Mesenteric fat pad (tissue), 1 donor: ENCODE data around the gene FIZ1. TPM values are rescaled to one million over a fixed set of nuclear protein-coding genes. Genes with fewer than 3 reads are reported as not detected.

Experiments
- DNase-seq: peaks from one replicate; pipeline ENCODE4 v3.0.0-alpha.2; 2020; ENCODE audit warnings: low spot score
- long read RNA-seq: library from polyadenylated mRNA; unstranded; transcript quantifications from one replicate; pipeline ENCODE4 v2.0.0, GENCODE V29; 2020
- total RNA-seq: library from RNA; stranded (reverse); fragmentation: NEBNext Ultra II Directional; extraction: Animal tissue kit (Norgen Biotek cat#: 25700); gene quantifications from one replicate; pipeline ENCODE4 v1.2.1, GENCODE V29; 2021
- donor health status: DM: yes; HTN: yes; CAD: no.

Gene FIZ1, protein sequence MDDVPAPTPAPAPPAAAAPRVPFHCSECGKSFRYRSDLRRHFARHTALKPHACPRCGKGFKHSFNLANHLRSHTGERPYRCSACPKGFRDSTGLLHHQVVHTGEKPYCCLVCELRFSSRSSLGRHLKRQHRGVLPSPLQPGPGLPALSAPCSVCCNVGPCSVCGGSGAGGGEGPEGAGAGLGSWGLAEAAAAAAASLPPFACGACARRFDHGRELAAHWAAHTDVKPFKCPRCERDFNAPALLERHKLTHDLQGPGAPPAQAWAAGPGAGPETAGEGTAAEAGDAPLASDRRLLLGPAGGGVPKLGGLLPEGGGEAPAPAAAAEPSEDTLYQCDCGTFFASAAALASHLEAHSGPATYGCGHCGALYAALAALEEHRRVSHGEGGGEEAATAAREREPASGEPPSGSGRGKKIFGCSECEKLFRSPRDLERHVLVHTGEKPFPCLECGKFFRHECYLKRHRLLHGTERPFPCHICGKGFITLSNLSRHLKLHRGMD
- total RNA-seq, result 12.8 TPM
- long read RNA-seq, partial matches to known transcripts, result 0 of 1 reads
- long read RNA-seq, other reads (novel, unspliced or antisense), result 1 of 1 reads

DNA sequence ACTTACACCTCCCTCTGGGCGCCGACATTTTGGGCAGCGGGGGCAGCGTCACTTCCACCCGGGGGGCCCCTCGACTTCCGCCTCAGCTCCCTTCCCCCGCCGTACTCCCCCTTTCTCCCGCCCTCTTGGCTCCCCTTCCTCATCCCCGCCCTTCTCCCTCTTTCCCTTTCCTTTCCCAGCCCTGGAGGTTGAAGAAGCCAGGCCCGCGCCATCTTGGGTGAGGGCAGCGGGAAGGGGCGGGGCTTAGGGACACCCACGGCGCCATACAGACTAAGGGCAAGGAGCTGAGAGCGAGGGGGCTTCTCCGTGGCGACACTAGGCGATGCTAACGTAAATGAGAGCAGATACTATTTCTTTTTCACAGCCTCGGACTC lies at the start of gene FIZ1:
FIZ1 (minus strand) TSS at position 50 of the 374 bp plus-strand sequence. CDS start 1,652 bp downstream, outside the sequence.
- DNase-seq, result peak; percentile 97

DNA sequence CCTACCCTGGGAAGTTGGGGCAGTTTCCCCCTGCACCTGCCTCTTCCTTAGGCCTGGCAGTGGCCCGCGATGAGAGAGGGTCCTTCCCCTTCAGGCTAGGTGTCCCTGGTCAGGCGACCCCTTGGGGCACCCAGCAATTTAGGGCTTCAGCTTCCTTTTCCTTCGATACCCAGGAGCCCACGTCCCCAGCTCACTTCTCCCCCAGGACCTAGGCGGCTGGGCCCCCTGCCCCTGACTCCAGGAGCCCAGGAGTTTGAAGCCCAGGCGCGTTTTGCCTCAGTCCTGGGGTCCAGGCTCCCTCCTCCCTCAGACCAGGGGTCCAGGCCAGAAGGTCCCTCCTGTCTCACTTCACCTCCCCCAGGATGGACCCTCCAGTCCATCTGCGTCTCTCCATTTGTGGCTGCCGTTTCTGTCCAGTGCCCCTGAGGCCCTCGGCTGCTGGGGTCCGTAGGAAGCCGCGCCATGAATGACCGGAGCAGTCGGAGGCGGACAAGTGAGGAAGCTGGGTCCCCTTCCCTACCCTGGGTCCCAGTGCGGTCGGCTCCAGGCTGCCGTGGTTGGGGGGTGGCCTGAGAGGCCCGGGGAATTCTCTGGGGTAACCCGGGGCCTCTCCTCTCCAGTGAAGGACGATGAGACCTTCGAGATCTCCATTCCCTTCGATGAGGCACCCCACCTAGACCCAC lies 49.4 kb upstream of the FIZ1 start:
- DNase-seq, result no peak

DNA sequence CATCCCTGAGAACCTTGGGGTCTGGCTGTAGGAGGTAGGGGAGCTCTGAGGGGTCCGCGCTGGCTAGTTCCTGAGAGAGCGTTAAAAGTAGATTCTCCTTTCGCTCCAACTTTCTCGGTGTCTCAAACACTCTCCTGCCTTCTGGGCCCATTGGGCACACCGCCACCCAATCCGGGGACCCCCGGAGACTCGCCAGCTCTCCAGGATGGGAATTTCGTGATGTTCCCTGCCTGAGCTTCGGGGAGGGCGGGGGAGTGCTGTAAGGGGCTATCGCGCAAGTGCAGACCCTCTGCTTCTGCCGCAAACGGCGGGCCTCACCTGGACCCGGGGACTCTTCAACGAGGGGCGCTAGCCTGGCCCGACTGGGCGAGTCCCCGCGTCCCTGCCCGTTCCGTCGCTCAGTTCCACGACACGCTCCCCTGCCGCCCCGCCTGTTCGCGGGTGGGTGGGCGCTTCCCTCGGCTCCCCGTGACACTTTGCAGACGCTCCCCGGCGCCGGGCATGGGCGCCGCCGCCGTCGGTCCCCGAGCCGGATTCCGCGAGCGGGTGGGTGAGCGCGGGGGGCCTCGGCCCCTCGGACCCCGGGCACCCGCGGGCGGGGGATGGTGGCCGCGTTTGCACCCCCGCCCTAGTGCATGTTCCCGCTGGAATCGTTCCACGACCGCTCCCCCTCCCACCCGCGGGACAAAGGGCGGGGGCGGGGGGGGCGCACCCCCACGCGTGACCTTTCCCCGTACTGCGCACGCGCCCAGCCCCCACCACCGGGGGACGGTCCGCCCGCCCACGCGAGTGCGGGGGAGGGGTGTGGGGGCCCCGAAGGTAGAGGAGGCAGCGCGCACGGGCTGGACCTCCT lies 48.6 kb upstream of the FIZ1 start, which contains the start of gene CCDC106:
CCDC106 (plus strand) TSS at position 481 of the 853 bp plus-strand sequence. CDS start 835 bp downstream, outside the sequence.
- no peak for DNase-seq

DNA sequence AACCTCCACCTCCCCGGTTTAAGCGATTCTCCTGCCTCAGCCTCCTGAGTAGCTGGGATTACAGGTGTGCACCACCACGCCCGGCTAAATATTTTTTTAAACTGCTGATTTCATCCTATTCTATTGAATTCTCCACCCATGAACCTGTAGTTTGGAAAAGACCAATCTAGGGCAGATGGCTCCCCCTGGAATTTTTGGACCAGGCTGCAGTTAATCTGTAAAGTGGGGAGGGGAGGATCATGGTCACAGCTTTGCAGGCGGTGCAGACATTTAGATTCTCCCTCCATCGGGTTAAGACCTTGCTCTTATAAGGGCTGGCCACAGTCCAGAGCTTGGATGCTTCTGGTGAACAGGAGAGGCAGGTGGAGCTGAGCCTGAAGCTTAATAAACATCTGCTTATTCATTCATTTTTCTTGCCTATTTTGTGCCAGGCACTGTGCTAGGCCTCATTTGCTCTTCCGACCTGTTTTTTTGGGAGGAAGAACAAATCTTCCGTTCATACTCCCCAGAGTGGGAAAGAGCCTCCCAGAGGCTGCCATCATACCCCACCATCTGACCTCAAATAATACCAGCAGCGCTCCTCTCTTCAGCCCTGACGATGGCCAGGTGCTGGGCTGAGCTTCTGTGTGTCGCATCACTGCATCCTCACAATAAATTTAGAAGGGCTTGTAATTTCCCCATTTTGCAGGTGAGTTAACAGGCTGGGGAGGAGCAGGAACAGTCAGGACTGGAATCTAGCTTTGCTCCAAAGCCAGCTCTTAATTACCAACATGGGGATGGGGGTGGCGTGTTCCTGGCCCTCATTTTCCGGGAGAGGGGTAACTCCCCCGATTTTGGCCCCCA lies 47.8 kb upstream of the FIZ1 start:
- no peak for DNase-seq

DNA sequence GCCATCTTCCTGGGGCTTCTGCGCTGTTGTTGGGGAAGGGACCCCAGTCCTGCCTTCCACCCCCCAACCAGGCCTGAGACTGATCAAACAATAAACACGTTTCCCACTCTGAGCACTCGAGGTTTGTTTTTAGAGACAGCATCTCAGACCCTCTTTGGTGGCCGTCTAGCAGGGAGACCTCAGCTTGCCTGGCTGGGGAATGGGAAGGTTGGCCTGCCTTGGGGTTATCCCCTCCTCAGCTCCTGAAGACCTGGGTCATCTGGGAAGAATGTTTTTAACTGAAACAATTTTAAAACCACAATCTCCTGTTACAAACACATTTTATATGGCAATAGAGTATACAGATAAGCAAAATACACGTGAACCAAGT lies 46.2 kb upstream of the FIZ1 start:
- no peak for DNase-seq

DNA sequence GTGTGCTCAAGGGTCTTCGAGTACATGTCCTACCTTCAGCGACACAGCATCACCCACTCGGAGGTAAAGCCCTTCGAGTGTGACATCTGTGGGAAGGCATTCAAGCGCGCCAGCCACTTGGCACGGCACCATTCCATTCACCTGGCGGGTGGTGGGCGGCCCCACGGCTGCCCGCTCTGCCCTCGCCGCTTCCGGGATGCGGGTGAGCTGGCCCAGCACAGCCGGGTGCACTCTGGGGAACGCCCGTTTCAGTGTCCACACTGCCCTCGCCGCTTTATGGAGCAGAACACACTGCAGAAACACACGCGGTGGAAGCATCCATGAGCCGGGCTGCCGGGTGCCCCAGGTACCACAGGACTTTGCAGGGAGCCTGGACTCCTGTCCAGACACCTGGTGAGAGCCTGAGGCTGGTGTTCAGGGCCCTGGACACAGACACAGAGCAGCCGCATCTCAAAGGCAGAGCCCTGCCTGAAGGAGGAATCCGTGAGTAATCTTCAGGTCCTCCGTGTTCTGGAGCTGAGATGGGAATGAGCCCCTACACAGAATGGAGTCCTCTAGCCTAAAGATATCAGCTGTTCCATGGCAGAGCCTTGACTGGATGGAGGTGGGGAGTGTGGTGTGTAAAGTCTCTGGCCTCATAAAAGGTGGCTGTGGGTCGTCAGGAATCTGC lies 45.7 kb upstream of the FIZ1 start:
- no peak for DNase-seq

DNA sequence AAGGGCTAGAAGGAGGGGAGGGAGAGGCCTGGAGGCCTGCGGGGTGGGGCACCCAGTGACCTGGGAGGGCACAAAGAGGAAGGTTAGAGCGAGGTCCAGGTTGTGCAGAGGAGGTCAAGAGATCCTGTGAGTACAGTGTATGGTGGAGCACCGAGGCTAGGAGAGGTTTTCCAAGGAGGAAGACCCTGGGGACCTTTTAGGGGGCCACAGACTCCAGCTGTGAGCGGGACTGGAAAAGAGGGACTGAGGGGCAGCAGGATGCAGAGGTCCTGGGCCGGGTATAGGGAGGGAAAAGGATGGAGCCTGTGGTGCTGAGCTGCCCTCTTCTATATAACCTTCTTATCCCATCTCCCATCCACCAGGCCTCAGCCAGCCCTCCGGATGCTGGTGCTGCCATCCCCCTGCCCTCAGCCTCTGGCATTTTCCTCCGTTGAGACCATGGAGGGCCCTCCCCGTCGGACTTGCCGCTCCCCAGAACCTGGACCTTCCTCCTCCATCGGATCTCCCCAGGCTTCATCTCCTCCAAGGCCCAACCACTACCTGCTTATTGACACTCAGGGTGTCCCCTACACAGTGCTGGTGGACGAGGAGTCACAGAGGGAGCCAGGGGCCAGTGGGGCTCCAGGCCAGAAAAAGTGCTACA lies 45.0 kb upstream of the FIZ1 start:
- no peak for DNase-seq

DNA sequence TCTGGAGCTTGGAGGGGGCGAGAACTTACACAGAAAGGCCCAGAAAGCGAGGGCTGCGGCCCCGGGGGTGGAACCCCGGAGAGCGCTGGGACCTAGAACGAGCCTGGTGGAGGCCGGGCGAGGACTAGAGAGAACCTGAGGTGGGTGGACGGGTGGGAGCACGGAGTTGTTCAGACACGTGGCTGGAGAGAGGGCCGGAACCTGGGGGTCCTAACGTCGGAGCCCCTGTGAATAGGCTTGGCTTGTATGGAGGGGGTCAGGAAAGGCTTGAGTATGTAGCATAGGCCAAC lies 44.5 kb upstream of the FIZ1 start:
- no peak for DNase-seq

DNA sequence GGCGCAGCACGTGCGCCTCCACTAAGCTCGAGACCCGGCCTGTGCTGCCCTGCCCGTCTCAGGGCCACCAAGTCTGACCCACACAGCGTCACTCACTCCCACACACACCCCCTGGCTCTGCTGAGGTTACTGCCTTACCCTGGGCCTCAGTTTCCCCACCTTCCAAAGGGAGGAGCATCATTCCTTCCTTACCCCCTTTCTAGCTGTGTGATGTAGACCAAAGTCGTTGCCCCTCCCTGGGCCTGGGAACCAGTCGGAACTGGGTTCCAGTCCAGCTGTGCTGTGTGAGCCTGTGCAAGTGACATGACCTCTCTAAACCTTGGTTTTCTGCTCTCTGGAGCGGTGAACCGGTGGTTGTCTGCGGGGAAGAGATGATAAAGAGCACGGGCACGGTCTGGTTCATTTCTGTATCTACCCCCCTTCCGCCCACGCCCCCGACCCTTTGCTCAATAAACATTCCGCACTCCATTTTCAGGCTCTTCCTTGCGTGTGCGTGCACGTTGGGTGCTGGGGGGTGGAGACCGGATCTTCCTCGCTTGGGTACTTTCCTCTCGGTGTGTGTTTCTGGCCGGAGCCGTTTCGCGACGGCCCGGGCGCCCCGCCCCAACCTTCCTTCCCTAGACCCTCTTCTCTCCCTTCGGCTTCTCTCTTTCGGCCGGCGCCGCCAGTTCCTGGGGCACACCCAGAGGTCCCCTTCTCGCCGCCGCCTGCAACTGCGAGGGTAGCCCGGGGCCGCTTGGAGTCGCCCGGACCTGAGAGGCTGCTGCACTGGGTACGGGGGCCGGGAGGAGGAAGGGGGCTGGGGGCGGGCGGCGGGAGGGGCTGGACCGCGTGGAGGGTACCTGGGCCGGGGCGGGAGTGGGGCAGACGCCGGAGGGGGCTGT lies 43.9 kb upstream of the FIZ1 start, which contains the start of gene ZNF581:
ZNF581 (plus strand) TSS at position 647 of the 884 bp plus-strand sequence. CDS start 923 bp downstream, outside the sequence.
- no peak for DNase-seq

DNA sequence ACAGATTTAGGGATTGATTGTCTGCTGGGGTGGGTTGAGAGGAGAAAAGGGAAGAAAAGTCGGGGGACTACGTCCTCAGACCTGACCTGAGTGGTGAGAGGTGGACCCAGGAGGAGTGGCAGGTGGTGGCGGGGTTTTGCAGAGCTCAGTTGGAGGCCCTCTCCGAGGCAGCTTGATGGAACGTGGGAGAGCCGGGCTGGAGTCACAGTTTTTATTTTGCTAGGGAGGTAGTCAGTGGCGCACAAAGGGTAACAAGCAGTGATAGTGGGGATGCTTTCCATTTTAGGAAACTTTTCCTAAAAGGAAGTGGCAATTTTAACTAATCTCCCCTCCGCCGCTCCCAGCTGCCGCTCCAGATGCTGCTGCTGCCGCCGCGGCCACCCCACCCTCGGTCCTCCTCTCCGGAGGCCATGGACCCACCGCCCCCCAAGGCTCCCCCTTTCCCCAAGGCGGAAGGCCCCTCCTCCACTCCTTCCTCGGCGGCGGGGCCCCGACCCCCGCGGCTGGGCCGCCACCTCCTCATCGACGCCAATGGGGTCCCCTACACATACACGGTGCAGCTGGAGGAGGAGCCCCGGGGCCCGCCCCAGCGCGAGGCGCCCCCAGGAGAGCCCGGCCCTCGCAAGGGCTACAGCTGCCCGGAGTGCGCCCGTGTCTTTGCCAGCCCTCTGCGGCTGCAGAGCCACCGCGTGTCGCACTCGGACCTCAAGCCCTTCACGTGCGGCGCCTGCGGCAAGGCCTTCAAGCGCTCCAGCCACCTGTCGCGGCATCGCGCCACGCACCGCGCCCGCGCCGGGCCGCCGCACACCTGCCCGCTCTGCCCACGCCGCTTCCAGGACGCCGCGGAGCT lies 43.1 kb upstream of the FIZ1 start:
- no peak for DNase-seq

DNA sequence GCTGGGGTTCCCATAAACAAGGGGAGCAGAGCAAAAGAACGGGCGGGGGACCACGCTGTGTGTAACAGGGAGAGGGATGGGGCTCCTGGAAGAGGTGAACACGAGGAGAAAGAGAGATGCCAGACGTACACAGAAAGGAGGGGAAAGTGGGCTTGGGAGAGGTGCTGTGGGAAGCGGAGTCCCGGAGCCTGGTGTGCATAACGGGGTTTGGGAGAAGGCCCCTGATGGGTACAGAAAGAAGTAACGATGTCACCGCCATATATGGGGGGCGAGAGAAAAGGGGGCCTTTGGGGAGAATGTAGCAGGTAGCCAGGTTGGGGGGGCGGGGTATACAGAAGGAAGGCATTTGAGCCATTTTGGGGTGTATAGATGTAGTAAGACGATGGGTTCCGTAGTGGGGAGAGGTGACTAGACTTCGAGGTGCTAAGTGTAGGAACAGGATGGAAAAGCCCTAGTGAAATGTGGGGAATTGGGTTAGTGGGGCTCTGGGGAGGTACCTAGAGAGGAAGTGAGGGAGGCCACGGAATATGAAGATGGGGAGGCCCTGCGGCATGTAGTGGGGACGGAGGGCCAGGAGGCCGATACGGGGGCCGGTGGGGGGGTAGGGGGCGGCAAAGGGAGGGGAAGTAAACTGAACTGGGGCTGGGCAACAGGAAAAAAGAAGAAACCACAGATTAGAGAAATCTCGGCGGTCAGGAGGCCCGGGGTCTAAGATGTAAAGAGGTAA lies 42.3 kb upstream of the FIZ1 start:
- no peak for DNase-seq

DNA sequence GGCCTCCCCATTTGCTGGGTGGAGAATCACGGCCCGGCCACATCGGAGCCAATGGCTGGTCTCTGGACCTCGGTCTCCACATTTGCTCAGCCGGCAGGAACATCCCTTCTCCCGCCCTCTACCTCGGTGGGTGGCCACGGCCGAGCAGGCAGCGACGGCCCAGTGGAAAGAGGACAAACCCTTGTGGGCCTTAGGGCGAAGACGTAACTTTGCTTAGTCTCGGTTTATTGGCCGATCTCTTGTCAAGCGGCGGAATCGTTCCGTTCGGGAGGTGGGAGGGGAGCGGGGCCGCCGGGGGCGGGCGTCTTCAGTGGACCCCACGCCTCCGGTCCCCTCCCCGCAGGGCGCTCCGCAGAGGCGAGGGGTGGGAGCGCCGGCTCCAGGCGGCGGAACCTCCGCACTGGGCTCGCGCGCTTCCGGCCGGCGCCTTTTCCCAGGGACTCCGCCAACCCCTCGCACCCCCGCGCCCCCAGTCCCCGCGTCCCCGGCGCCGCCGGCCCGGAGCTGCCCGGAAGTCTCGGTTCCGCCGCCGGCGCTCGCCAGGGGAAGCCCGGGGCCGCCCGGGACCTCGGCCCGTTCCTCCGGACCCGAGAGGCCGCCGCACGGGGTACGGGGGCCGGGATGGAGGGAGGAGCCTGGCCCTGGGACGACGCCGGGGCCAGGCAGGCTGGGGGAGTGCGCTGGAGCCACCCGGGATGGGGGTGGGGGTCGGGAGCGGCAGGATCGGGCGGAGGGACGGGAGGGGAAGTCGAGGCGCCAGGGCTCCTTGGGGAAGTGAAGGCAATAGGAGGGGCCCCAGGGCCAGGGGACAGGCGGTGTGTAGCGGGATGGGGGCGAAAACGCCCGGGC lies 41.5 kb upstream of the FIZ1 start, which contains the start of gene ZNF580:
ZNF580 (plus strand) TSS at position 426 of the 849 bp plus-strand sequence. CDS start 1,507 bp downstream, outside the sequence.
- DNase-seq, result no peak

DNA sequence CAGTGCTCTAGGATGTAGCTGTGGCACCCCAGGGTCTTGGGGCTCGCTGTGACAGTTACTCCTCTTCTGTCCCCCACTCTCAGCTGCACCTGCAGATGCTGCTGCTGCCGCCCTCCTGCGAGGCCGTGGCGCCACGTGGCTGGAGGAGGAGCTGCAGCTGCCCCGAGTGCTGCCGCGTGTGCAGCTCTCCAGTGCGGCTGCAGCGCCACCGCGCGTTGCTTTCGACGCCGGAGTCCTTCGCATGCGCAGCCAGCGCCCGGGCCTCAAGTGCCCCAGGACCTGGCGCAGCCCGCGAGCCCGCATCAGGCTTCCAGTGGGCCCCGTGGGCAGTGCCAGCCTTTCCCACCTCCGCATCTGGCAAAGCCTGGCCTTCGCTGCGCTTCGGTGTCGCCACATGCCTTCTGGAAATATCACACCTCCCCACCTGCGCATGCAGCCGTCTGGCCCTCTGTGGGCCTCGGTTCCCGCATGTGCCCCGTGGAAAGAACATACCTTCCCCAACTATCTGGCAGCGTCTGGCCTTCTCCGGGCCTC lies 40.8 kb upstream of the FIZ1 start:
- no peak for DNase-seq

DNA sequence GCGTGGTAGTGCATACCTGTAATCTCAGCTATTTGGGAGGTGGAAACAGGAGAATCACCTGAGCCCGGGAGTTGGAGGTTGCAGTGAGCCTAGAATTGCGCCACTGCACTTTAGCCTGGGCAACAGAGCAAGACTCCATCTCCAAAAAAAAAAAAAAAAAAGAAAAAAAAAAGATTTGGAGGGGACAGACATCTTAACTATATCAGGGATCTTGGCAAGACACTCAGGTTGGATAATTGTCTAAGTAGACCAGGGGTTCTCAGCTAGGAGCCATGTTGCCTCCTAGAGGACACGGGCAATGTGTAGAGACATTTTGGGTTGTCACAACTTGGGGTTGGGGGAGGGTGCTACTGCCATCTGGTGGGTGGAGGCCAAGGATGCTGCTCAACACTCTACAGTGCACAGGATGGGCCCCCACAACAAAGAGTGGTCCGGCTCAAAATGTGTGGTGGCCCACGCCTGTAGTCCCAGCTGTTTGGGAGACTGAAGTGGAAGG lies 39.6 kb upstream of the FIZ1 start:
- DNase-seq, result no peak

DNA sequence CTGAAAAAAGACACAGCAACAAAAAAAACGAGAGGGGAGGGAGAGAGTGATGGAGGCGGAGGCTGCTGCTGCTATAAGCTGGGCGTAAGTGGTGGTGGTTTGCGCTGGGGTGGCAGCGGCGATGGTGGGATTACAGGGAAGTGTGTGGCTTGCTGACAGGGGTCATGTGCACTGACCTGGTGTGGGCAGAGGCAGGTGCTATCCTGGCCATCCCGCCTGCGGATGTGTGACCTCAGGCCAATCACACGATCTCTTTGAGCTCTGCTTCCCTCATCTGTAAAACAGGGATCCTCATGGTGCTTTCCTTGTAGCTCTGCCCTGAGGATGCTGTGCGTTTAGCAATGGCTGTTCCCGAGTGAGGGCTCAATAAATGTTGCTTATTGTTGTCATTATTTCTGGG lies 38.2 kb upstream of the FIZ1 start:
- DNase-seq, result no peak
